HG03565 (cell line): ENCODE measurements around the gene XXYLT1.
"Not testable (repeated sequence)": the region's sequence is repeated elsewhere in the genome, so short reads cannot be mapped to it uniquely, and the experiment has no call there.

Experiments used
- ATAC-seq: cut with Tn5 transposase; IDR thresholded peaks from one replicate; pipeline ENCODE4 v1.9.1; 2021; ENCODE audit warnings: mild to moderate bottlenecking, moderate library complexity; ENCODE audit not compliant: unreplicated experiment

XXYLT1 gene

GRCh38 chr3:195188426-195188927, 82.5 kb downstream of the XXYLT1 start:
- ATAC-seq: no peak

DNA sequence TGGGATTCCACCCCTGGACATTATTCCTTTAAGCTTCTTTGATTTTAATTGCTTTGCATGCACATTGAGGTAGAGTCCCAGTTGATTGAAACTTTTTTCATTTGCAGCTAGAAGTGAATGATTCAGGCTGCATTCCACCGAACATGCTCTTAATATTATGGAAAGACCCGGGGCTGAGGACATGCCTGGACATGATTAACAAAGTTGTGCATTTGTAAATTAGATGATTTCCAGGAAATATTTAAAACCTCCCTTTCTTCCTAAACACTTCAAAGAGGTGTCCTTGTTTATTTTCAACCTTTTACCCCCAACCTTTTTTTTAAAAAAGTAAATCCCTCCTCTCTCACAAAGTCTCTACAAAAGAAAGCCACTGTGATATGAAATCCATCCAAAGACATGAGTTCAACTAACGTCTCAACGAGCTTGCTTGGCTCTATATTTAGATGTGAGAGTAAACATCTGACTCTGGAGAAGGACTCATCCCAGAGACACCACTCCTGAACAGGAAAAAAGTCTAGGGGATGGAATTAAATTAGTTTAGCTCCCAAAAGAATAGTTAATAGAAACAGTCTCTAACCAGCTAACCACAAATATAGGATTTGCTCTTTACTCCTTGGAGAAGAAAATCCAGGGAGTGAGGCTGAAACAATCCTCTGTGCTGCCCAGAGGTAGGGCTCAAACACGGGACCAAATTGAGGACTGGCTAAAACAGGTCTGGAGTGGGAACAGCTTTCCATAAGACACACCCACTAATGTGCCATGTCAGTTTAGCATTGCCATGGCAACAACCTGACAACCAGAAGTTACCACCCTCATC, 83.1 kb downstream of the XXYLT1 start:
- ATAC-seq: no peak

DNA sequence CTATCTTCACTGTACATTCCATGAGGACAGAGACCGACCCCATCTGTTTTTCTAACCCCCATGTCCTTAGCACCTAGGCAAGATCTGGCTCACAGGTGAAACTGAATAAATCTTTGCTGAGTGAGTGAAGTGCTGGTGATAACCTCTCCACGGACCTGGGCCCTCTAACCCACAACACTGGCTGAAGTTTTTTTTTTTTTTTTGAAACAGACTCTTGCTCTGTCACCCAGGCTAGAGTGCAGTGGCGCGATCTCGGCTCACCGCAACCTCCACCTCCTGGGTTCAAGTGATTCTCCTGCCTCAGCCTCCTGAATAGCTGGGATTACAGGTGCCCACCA, 84.3 kb downstream of the XXYLT1 start:
- ATAC-seq: not testable (repeated sequence)

DNA sequence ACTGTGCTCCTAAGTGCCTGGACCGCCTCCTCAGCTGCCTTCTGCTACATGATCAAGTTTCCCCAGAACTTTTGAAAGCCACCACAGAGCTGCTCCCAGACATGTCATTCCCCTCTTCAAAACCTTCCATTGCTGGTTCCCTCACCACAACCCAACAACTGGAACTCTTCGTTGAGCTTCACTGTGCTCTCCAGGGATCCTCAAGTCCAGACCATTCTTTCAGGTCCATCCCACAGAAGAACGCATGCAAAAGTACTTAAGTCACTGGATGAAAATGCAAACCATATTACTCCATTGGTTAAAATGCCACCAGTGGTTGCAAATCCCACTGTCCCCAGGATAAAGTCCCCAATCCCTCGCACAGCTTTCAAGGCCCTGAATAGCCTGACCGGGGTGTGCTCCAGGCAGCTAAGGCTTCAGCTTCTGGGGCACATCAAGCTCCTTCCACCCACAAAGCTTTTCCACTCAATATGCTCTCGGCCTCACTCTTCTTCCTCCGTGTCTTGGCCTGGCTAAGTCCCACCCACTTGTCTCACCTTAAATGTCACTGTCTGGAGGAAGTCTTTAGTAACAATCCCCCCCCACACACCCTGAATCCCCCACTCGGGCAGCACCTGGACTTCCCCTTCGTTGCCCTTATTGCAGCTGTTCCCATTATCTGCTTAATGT, 84.8 kb downstream of the XXYLT1 start:
- ATAC-seq: no peak

DNA sequence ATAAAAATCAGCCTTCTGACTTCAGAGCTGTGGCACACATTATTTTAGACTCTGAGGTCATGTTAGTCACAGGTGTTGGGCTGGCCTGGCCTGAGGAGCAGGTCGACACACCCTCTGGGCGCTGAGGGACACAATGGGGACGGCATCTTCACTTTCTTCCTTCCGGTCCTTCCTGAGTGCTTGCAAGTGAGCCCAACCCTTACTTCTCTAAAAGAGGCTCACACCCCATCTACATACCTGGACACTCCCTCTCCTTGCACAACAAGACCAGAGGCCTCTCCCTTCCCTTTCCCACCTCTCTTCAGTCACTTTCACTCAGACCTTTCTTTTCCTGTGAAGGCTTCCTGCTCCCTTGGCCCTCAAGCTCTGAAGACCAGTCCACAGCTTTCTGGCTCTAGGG, 85.4 kb downstream of the XXYLT1 start:
- ATAC-seq: no peak

GRCh38 chr3:195184716-195185421, 86.1 kb downstream of the XXYLT1 start:
- ATAC-seq: no peak

DNA sequence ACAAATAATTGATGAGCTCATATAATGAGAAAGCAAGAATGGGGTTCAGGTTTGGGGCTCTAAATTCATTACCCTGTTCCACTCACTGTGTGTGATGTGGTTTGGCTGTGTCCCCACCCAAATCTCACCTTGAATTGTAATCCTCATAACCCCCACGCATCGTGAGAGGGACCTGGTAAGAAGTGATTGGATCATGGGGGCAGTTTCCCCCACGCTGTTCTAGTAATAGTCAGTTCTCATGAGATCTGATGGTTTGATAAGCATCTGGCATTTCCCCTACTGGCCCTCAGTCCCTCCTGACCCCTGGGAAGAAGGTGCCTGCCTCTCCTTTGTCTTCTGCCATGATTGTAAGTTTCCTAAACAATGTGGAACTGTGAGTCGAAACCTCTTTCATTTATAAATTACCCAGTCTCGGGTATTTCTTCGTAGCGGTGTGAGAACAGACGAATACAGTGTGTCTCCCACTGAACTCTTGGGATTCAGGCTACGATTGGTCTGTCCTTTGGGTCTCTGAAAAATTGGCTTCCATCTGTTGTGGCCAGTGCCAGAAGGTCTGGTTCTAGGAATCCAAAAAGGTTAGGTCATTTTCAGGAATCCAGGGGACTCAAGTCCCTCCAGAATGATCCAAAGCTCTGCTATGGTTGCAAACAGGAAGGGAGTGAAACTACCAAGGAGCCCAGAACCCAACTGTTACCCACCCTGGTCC, 87.7 kb downstream of the XXYLT1 start:
- ATAC-seq: no peak

DNA sequence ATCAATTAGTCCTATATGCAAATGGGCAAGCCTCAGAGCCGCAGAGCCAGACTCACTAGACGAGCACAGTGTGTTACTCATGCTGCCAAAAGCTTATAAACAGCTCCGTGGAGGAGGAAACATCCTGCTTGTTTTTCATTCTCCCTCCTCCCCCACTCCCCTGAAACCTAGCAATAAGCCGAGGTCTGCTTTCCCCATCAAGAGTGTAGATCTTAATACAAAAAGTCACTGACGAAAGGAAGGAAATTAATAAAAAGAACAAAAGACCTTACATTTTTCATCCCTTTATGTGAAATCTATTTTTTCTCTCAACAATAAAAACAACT, 88.5 kb downstream of the XXYLT1 start:
- ATAC-seq: no peak

DNA sequence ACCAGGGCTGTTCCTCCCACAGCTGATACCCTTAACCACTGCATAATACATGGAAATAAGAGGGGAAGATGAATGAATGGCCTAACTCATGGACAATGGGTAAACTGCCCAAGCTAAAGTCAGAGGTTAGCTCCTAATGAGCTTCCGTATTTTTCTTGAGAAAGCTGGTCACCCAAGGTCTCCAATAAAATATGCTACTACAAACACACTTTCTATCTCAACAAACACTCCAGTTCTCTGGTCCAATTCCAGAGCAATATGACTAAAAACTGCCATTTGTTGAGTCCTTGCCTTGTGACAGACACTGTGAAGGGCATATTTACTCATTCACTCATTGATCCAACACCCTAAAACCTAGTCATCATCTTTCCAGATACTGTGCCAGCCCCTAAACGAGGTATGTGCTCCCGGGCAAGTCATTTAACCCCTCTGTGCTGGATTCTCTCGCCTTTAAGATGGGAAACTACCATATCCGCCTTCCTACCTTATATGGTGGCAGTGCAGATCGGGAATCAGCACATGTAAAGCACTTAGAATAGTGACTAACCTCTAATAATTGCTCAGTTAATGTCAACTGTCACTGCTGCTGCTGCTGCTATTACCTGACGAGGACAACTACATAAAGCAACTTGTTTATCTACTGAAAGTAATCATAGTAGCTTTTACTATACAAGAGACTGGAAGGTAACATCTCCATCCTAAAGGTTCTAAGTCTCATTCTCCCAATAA, 89.1 kb downstream of the XXYLT1 start:
- ATAC-seq: no peak

DNA sequence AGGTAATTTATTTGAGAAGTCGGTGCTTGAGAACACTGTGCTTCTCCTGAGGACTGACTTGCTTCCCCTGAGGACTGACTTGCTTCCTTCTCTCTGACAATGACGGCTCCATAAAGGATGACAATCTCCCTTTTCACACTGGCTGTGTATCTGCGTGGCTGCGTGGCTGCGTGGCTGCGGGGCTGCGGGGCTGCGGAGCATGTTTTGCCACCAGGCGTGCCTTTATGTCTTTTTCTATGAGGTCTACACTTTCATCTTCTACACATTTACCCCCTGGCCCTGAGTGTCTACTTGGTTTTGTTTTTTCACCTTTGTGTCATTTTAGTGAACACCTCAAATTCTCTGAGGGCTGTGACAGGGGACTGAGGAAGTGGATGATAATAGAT, 89.9 kb downstream of the XXYLT1 start:
- ATAC-seq: no peak

DNA sequence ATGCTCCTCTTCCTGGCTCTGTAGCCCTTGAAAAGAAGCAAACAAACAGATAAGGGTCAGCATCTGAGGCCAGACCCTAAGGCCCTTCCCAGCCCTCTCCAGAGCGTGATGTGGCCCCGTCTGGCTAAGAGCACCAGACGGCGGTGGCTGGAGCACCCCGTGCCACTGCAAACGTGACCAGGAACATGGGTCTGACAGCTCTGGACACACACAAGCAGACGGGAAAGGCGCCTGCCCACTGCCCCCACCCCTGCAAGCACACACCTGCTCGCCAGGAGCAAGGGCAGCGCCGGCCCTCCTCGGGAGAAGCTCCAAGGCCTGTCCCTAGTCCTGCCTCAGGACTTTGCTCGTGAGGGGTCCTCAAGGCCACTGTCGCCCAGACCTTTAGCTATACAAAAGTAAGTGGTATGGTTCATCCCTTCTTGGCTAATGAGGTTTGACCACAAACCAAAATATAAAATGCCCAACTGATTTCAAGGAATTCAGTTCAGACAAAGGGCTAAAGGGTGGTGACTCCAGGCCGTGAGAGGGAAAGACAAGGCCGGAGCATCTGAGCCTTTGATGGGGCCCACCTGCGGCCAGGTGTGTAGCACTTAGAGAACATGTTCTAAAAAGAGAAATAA, 90.4 kb downstream of the XXYLT1 start:
- no peak for ATAC-seq

GRCh38 chr3:195179776-195180489, 91.0 kb downstream of the XXYLT1 start:
- ATAC-seq: no peak

- no peak for ATAC-seq
Observed at GRCh38 chr3:195178124-195178910, 92.6 kb downstream of the XXYLT1 start.

DNA sequence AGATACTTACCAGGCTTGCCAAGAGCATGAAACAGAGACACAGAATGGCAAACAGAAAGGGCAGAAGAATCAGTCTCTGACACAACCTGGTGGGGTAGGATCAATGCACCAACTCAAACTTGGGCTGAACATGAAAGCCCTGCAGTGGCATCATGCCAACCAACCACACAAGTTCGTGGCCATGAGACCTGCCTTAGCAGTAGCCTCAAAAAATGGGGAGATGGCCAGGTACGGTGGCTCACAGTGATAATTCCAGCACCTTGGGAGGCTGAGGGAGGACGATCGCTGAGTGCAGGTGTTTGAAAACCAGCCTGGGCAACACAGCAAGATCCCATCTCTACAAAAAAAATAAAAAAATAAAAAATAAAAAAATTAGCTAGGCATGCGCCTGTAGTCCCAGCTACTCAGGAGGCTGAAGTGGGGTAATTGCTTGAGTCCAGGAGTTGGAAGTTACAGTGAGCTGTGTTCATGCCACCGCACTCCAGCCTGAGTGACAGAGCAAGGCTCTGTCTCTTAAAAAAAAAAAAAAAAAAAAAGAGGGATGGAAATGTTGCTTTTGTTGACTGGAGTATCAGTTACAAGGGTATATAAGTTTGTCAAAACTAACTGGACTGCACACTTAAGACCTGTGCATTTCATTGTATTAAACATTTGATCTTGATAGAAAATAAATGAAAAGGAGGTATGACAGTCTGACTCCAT, 93.4 kb downstream of the XXYLT1 start:
- no peak for ATAC-seq

- ATAC-seq: no peak
Observed at GRCh38 chr3:195176776-195177175, 94.2 kb downstream of the XXYLT1 start.

DNA sequence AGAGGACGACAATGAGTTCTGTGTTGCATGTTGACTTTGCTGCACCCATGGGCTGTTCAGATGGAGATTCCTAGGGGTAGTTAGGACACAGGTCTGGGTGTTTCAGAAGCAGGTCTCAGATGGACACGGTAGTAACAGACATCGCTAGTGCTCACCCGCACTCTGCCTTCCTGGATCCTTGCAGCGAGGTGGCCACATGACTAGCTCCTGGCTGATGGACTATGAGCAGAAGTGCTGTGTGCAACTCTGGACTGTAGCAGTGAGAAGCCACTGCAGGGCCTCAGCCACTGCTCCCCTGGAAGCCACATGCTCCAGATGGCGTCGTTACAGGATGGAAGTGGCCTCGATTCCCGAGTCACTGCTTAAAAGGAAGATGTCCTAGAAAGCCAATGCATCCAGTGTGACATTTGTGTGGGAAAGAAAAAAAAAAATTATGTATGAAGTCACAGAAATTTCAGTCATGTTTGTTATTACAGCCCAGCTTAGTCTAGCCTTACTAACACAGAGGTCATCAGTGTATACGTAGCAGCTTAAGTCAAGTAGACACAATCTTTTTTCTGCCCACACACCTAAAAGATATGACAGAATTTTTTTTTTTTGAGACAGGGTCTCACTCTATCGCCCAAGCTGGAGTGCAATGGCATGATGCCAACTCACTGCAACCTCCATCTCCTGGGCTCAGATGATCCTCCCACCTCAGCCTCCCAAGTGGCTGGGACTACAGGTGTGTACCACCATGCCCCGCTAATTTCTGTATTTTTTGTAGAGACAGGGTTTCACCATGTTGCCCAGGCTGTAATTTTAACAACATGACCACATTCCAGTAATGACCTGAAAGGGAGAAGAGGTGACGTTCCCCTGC, 95.3 kb downstream of the XXYLT1 start:
- no peak for ATAC-seq

DNA sequence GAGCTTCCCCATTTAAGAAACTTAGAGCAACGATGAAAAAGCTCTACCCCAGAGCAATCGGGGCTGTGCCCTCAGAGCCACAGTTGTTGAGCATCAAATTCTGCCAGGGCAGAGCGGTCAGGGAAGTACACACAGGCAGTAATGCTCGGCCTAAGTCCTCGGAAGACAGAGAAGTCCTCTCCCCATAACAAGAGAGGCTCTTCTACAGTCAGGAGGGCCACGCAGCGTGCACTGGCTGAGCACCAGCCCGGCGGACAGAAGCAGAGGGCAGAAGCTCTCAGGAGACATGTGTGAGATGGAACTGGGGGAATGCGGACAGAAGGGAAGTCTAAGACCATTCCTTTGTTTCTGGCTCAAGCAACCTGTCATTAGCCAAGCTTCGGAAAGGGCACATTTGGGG, 95.9 kb downstream of the XXYLT1 start:
- no peak for ATAC-seq
